ENCODE data around the gene ATP5F1D. TPM values are rescaled to one million over a fixed set of nuclear protein-coding genes. Genes with fewer than 3 reads are reported as not detected.

ATP5F1D gene
- total and polyA plus RNA-seq, 2 of the 13 experiments (the other 11 are each of a cell fraction or from before 2014, with no cell fraction given): 39.4 to 78.7 TPM

DNA sequence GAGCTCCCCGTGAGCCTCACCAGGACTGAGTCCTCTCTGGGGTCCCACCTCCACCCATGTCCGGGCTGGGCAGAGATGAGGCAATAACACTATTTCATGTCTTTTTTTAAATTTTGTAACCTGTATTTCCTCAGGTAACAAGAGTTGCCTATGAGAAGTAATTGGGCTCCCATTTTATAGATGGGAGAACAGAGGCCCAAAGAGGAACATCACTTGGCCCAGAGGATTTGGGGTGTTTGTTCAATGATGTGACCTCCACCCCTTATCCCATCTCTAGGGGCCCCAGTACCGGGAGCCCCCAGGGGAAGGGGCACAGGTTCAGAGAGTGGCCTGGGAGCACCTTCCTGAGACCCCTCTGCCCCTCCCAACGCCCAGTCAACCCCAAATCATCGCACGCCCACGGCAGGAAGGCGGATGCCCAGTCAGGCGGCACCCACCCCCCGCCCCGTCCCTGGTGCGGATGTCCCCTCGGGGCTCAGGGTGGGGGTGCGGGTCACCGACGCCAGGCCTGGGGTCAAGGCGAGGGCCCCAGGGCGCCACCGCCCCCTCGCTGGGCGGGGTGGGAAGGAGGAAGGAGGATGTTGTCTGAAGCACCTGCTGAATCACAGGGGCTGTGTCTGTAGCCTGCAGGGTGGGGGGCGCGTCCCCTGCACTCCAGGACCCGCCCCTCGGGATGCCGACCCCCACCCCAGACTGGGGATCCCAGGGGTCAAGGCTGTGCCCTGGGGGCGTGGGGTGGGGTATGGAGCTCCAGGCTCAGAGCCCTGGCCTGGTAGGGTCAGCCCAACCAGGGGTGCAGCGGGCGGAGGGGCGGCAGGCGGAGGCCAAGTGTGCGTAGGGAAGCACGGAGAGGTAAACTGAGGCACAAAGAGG lies 18.6 kb downstream of the ATP5F1D start (continued):
- TF ChIP-seq, protein P1, sequence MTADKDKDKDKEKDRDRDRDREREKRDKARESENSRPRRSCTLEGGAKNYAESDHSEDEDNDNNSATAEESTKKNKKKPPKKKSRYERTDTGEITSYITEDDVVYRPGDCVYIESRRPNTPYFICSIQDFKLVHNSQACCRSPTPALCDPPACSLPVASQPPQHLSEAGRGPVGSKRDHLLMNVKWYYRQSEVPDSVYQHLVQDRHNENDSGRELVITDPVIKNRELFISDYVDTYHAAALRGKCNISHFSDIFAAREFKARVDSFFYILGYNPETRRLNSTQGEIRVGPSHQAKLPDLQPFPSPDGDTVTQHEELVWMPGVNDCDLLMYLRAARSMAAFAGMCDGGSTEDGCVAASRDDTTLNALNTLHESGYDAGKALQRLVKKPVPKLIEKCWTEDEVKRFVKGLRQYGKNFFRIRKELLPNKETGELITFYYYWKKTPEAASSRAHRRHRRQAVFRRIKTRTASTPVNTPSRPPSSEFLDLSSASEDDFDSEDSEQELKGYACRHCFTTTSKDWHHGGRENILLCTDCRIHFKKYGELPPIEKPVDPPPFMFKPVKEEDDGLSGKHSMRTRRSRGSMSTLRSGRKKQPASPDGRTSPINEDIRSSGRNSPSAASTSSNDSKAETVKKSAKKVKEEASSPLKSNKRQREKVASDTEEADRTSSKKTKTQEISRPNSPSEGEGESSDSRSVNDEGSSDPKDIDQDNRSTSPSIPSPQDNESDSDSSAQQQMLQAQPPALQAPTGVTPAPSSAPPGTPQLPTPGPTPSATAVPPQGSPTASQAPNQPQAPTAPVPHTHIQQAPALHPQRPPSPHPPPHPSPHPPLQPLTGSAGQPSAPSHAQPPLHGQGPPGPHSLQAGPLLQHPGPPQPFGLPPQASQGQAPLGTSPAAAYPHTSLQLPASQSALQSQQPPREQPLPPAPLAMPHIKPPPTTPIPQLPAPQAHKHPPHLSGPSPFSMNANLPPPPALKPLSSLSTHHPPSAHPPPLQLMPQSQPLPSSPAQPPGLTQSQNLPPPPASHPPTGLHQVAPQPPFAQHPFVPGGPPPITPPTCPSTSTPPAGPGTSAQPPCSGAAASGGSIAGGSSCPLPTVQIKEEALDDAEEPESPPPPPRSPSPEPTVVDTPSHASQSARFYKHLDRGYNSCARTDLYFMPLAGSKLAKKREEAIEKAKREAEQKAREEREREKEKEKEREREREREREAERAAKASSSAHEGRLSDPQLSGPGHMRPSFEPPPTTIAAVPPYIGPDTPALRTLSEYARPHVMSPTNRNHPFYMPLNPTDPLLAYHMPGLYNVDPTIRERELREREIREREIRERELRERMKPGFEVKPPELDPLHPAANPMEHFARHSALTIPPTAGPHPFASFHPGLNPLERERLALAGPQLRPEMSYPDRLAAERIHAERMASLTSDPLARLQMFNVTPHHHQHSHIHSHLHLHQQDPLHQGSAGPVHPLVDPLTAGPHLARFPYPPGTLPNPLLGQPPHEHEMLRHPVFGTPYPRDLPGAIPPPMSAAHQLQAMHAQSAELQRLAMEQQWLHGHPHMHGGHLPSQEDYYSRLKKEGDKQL (CRISPR knock-in tag; IDR thresholded peaks at IDR 0.05; ENCODE audit: low read depth): no peak

DNA sequence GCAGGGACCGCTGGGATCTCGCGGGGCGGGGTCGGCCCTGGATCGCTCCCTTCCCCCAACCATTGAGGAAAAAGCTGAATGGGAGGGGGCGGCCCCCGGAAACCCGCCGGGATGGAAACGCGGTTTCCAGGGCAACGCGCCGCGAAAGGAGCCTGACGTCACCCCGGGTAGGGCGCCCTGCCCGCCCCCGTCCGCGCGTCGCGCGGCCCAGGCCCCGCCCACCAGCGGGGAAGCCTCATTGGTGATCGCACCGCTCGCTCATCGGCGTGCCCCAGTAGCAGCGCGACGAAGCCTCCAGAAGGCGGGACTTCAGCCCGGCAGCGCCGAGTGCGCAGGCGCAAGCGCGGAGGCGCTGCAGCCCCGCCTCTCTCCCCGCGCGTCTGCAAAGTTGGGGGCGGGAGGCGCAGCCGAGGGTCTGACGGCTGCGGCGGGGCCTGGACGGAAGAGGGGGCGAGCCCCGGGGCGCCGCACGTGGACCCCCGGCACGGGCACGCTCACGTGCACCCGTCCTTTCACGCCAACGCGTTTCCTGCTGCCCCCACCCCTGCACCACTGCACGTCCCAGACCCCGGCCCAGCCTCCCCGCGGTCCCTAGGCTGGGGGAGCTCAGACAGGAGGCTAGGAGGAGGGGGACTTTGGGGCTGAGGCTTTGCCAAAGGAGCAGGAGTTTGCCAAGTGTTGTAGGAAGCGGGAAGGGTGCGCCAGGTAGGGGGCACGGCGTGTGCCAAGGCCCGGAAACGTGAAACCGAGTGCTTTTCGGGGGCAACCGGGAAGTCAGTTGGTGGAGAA lies 19.4 kb downstream of the ATP5F1D start:
- Histone ChIP-seq H3K4me2 (ENCODE audit: low read depth, low read length) (peak overlapping the region; percentile 98), H3K9ac (ENCODE audit: insufficient read depth, low read depth, low read length) (peak overlapping the region; percentile 78), H3K9me3 (ENCODE audit: low read length) (no peaks in the 10 kb centered on the region), H3K4me3 (replicated peaks in 1 of 3; ENCODE audit: insufficient read depth in 1 of 3, low read depth in 2 of 3, low read length in 3 of 3) (peak overlapping the region; percentile 71 to 81 (median 80)), H3K27ac (ENCODE audit: extremely low read length, insufficient read depth, low read length) (peak overlapping the region; percentile 85), H3K79me2 (ENCODE audit: insufficient read depth, low read length) (peaks cover 3% of the 10 kb centered on the region), H3K36me3 (replicated peaks in 1 of 2; ENCODE audit: control insufficient read depth in 1 of 2, insufficient read depth in 2 of 2, low read length in 2 of 2) (peaks cover 4 to 19% of the 10 kb centered on the region in 2 experiments; a peak in 3 of 5 replicates), H3K27me3 (ENCODE audit: control insufficient read depth in 1 of 2, insufficient read depth in 2 of 2, low read length in 2 of 2) (no peaks in the 10 kb centered on the region), H2AFZ (ENCODE audit: low read length) (no peak overlapping the region), H3K4me1 (ENCODE audit: insufficient read depth, low read length) (peaks cover 82% of the 10 kb centered on the region), H4K20me1 (ENCODE audit: insufficient read depth, low read length) (peaks cover 30% of the 10 kb centered on the region; the same call in 1 of the 2 replicates)
- FAIRE-seq: peak; percentile 67
- in situ Hi-C loops (cut with HindIII; ENCODE audit: extremely low pct_ligation_motif_present, low pct_unique_long_range_greater_than_20kb) (no loop called here), intact Hi-C loops (cut with micrococcal nuclease; ENCODE audit: unreplicated experiment) (no loop called here)
- peak; percentile 59 for ATAC-seq
- ChIA-PET CTCF (ENCODE audit: low intra/inter-chr PET ratio, low total read pairs) (no interaction called here), POLR2A (interaction anchor here (1.4 to 13.7 kb wide), 5 partner anchors 4 to 22 kb away, joined by 6 to 668 read pairs (median 464); partner anchors contain the start of genes ATP5F1D, CIRBP and MIDN)
- 2% methylated on average over 17 of the region's 83 CpGs for WGBS (ENCODE audit: low lambda C conversion rate)
- BruUV-seq (replicated peaks): no TSS peak
- peak; percentile 88 for DNase-seq (ENCODE audit: low spot score)
- no peak for TF ChIP-seq ZNF570 (CRISPR knock-in tag; IDR thresholded peaks at IDR 0.05; ENCODE audit: borderline replicate concordance)
- TF ChIP-seq ZNF225 (CRISPR knock-in tag; IDR thresholded peaks at IDR 0.05): no peak; the same call in 1 of the 2 replicates
- TF ChIP-seq ZNF781 (CRISPR knock-in tag; IDR thresholded peaks at IDR 0.05; ENCODE audit: borderline replicate concordance, not compliant biosample characterization): no peak
- TF ChIP-seq ZNF879 (CRISPR knock-in tag; IDR thresholded peaks at IDR 0.05): no peak
- TF ChIP-seq, protein P2, sequence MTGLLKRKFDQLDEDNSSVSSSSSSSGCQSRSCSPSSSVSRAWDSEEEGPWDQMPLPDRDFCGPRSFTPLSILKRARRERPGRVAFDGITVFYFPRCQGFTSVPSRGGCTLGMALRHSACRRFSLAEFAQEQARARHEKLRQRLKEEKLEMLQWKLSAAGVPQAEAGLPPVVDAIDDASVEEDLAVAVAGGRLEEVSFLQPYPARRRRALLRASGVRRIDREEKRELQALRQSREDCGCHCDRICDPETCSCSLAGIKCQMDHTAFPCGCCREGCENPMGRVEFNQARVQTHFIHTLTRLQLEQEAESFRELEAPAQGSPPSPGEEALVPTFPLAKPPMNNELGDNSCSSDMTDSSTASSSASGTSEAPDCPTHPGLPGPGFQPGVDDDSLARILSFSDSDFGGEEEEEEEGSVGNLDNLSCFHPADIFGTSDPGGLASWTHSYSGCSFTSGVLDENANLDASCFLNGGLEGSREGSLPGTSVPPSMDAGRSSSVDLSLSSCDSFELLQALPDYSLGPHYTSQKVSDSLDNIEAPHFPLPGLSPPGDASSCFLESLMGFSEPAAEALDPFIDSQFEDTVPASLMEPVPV (CRISPR knock-in tag; IDR thresholded peaks at IDR 0.05): no peak
- TF ChIP-seq ZNF431 (CRISPR knock-in tag; IDR thresholded peaks at IDR 0.05; ENCODE audit: borderline replicate concordance, low read depth): no peak
- TF ChIP-seq, protein P3, sequence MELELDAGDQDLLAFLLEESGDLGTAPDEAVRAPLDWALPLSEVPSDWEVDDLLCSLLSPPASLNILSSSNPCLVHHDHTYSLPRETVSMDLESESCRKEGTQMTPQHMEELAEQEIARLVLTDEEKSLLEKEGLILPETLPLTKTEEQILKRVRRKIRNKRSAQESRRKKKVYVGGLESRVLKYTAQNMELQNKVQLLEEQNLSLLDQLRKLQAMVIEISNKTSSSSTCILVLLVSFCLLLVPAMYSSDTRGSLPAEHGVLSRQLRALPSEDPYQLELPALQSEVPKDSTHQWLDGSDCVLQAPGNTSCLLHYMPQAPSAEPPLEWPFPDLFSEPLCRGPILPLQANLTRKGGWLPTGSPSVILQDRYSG (CRISPR knock-in tag; IDR thresholded peaks at IDR 0.05): no peak
- no peak for TF ChIP-seq ARHGAP35 (CRISPR knock-in tag; IDR thresholded peaks at IDR 0.05; ENCODE audit: borderline replicate concordance)
- no peak for TF ChIP-seq PHF20 (CRISPR knock-in tag; IDR thresholded peaks at IDR 0.05)
- TF ChIP-seq RFXAP (CRISPR knock-in tag; IDR thresholded peaks at IDR 0.05; ENCODE audit: borderline replicate concordance): no peak; the same call in 1 of the 2 replicates

Data from HepG2 (cell line).